H1 (cell line): ENCODE data around the gene DCAF8. TPM values are rescaled to one million over a fixed set of nuclear protein-coding genes. Genes with fewer than 3 reads are reported as not detected.

ENCODE experiments used
- CTCF ChIA-PET: fragments of 300-600 bp; sonication (Branson Sonifier 250); formaldehyde crosslinking; loops from one replicate; lab custom pipeline; 2021; ENCODE audit not compliant: partially characterized antibody; lab: Charles Lee
- POLR2A ChIA-PET: fragments of 300-600 bp; sonication (Branson Sonifier 250); formaldehyde crosslinking; loops from one replicate; lab custom pipeline; 2021; ENCODE audit warnings: inconsistent platforms; ENCODE audit not compliant: partially characterized antibody; lab: Charles Lee
- DNase-seq, 2 experiments: peaks; one replicate each; pipeline versions ENCODE4 v3.0.0 to v3.0.0-alpha.2; 2010 to 2022; ENCODE audit warnings: low spot score in 2 of 2, low read depth in 1 of 2, mixed read lengths in 1 of 2
- FAIRE-seq: peaks from 2 replicates; lab custom pipeline; 2011; peaks lifted over from hg19 to GRCh38; lab: Jason Lieb, UNC
- H2AFZ ChIP-seq: 2 replicates; pipeline ENCODE4 v1.8.1; 2012; ENCODE audit warnings: low read length, inconsistent platforms
- H2AK5ac ChIP-seq: 2 replicates; pipeline ENCODE4 v1.6.1; 2013; ENCODE audit warnings: low read depth, low read length
- H2BK120ac ChIP-seq: replicated peaks from 2 replicates; pipeline ENCODE3; 2013; ENCODE audit warnings: low read depth, low read length, inconsistent platforms
- H2BK12ac ChIP-seq: 2 replicates; pipeline ENCODE4 v1.6.1; 2013; ENCODE audit warnings: low read depth, low read length
- H2BK15ac ChIP-seq: 2 replicates; pipeline ENCODE4 v1.6.1; 2013; ENCODE audit warnings: low read length
- H2BK20ac ChIP-seq: 2 replicates; pipeline ENCODE4 v1.6.1; 2013; ENCODE audit warnings: low read length
- H2BK5ac ChIP-seq: 2 replicates; pipeline ENCODE4 v1.6.1; 2013; ENCODE audit warnings: low read depth, low read length
- H3K14ac ChIP-seq: 2 replicates; pipeline ENCODE4 v1.6.1; 2013; ENCODE audit warnings: inconsistent platforms; ENCODE audit not compliant: insufficient read length
- H3K18ac ChIP-seq: 2 replicates; pipeline ENCODE4 v1.6.1; 2013; ENCODE audit warnings: low read length; ENCODE audit errors: extremely low read depth
- H3K23ac ChIP-seq: 2 replicates; pipeline ENCODE4 v1.6.1; 2013; ENCODE audit warnings: inconsistent platforms; ENCODE audit not compliant: insufficient read length
- H3K23me2 ChIP-seq: 2 replicates; pipeline ENCODE4 v1.6.1; 2013; ENCODE audit warnings: low read depth, low read length
- H3K27ac ChIP-seq: 2 replicates; pipeline ENCODE4 v1.6.1; 2011; ENCODE audit warnings: low read depth, low read length, inconsistent platforms
- H3K27me3 ChIP-seq, 4 experiments: replicated peaks in 1 of 4; 1 replicate in 1 of 4; 2 replicates in 3 of 4; pipeline versions ENCODE4 v1.6.1 to v1.8.1; 2011 to 2013; ENCODE audit warnings: low read length in 3 of 4, mild to moderate bottlenecking in 3 of 4, inconsistent platforms in 2 of 4, mixed read lengths in 2 of 4, moderate library complexity in 1 of 4; ENCODE audit not compliant: control insufficient read depth in 3 of 4, insufficient read depth in 3 of 4; ENCODE audit errors: extremely low read depth in 1 of 4
- H3K36me3 ChIP-seq, 4 experiments: 2 replicates each; pipeline versions ENCODE4 v1.6.1 to v1.8.1; 2011 to 2013; ENCODE audit warnings: mild to moderate bottlenecking in 4 of 4, low read length in 3 of 4, moderate library complexity in 2 of 4, control low read depth in 1 of 4, inconsistent platforms in 1 of 4; ENCODE audit not compliant: insufficient read depth in 4 of 4, control insufficient read depth in 2 of 4
- H3K4ac ChIP-seq: replicated peaks from 2 replicates; pipeline ENCODE3; 2013; ENCODE audit warnings: low read length, low read depth, mixed read lengths, inconsistent platforms; ENCODE audit not compliant: insufficient read length
- H3K4me1 ChIP-seq, 4 experiments: replicated peaks in 1 of 4; 1 replicate in 1 of 4; 2 replicates in 3 of 4; pipeline versions ENCODE4 v1.6.1 to v1.8.1; 2011 to 2013; ENCODE audit warnings: low read length in 3 of 4, inconsistent platforms in 2 of 4, mixed read lengths in 1 of 4; ENCODE audit not compliant: insufficient read depth in 4 of 4, control insufficient read depth in 3 of 4
- H3K4me2 ChIP-seq, 2 experiments: 2 replicates each; pipeline versions ENCODE4 v1.6.1 to v1.8.1; 2011 to 2013; ENCODE audit warnings: low read depth in 2 of 2, low read length in 2 of 2, control low read depth in 1 of 2, inconsistent platforms in 1 of 2, mild to moderate bottlenecking in 1 of 2; ENCODE audit not compliant: insufficient read depth in 1 of 2
- H3K4me3 ChIP-seq, 4 experiments: fragments of 200-600, 300-600 bp in 1 of 4; sonication (generic), shearing (Covaris generic), sonication (Bioruptor Twin) in 1 of 4; 2 replicates each; pipeline versions ENCODE4 v1.5.1 to v1.8.1; 2011 to 2016; ENCODE audit warnings: low read length in 4 of 4, low read depth in 3 of 4, control low read depth in 2 of 4, inconsistent platforms in 2 of 4, mild to moderate bottlenecking in 2 of 4, mixed read lengths in 1 of 4, moderate library complexity in 1 of 4; ENCODE audit not compliant: insufficient read depth in 2 of 4; ENCODE audit errors: extremely low read depth in 1 of 4
- H3K56ac ChIP-seq: replicated peaks from 2 replicates; pipeline ENCODE3; 2013; ENCODE audit warnings: low read depth, mild to moderate bottlenecking, mixed read lengths, low read length, inconsistent platforms; ENCODE audit not compliant: insufficient read length
- H3K79me1 ChIP-seq: 2 replicates; pipeline ENCODE4 v1.6.1; 2013; ENCODE audit warnings: low read depth, low read length, control low read depth
- H3K79me2 ChIP-seq, 2 experiments: 2 replicates each; pipeline versions ENCODE4 v1.6.1 to v1.8.1; 2012 to 2013; ENCODE audit warnings: low read length in 2 of 2, mild to moderate bottlenecking in 2 of 2, inconsistent platforms in 1 of 2; ENCODE audit not compliant: insufficient read depth in 2 of 2, control insufficient read depth in 1 of 2
- H3K9ac ChIP-seq, 4 experiments: replicated peaks in 1 of 4; 1 replicate in 1 of 4; 2 replicates in 3 of 4; pipeline versions ENCODE4 v1.6.1 to v1.8.1; 2011 to 2013; ENCODE audit warnings: low read depth in 3 of 4, low read length in 3 of 4, control low read depth in 2 of 4, mild to moderate bottlenecking in 2 of 4, moderate library complexity in 2 of 4, inconsistent platforms in 1 of 4; ENCODE audit errors: extremely low read depth in 1 of 4
- H3K9me3 ChIP-seq, 2 experiments: 2 replicates each; pipeline versions ENCODE4 v1.6.1 to v1.8.1; 2012 to 2013; ENCODE audit warnings: mild to moderate bottlenecking in 2 of 2, moderate library complexity in 2 of 2, control low read depth in 1 of 2, inconsistent platforms in 1 of 2, low read depth in 1 of 2, low read length in 1 of 2, mixed read lengths in 1 of 2; ENCODE audit not compliant: insufficient read depth in 2 of 2
- H4K20me1 ChIP-seq, 2 experiments: replicated peaks in 1 of 2; 2 replicates each; pipeline versions ENCODE3 to v1.8.1; 2011 to 2013; ENCODE audit warnings: inconsistent platforms in 2 of 2, low read length in 2 of 2, mild to moderate bottlenecking in 1 of 2; ENCODE audit not compliant: insufficient read depth in 2 of 2, control insufficient read depth in 1 of 2
- H4K5ac ChIP-seq: 2 replicates; pipeline ENCODE4 v1.6.1; 2013; ENCODE audit warnings: low read length, low read depth, mixed read lengths, inconsistent platforms; ENCODE audit not compliant: insufficient read length
- H4K8ac ChIP-seq: 2 replicates; pipeline ENCODE4 v1.8.0; 2013; ENCODE audit warnings: mild to moderate bottlenecking, moderate library complexity, low read length, inconsistent platforms; ENCODE audit not compliant: insufficient read depth; ENCODE audit errors: extremely low read depth
- H4K91ac ChIP-seq: replicated peaks from 2 replicates; pipeline ENCODE3; 2013; ENCODE audit warnings: low read length, mixed read lengths, inconsistent platforms; ENCODE audit not compliant: insufficient read length
- CBX5 ChIP-seq: fragments of 300-800, 300-1000 bp; sonication (generic); IDR thresholded peaks from 2 replicates; pipeline ENCODE4 v1.7.1; 2016; ENCODE audit warnings: antibody characterized with exemption, low read length, low read depth
- CREB1 ChIP-seq: IDR thresholded peaks from 2 replicates; pipeline ENCODE4 v1.6.1; 2012; ENCODE audit warnings: inconsistent platforms
- EGR1 ChIP-seq: IDR thresholded peaks from 2 replicates; pipeline ENCODE4 v1.6.1; 2011; ENCODE audit warnings: low read depth, low read length, borderline replicate concordance
- GTF2F1 ChIP-seq: IDR thresholded peaks from 2 replicates; pipeline ENCODE4 v1.6.1; 2012; ENCODE audit warnings: low read depth, low read length, improper control_type of control experiment, borderline replicate concordance
- JUN ChIP-seq: IDR thresholded peaks from 2 replicates; pipeline ENCODE4 v1.6.1; 2011; ENCODE audit warnings: low read depth, mild to moderate bottlenecking, improper control_type of control experiment, low read length
- JUND ChIP-seq: IDR thresholded peaks from 2 replicates; pipeline ENCODE4 v1.6.1; 2011; ENCODE audit warnings: mild to moderate bottlenecking, improper control_type of control experiment, low read length
- KDM1A ChIP-seq: fragments of 200-600, 300-600 bp; sonication (generic); IDR thresholded peaks from 2 replicates; pipeline ENCODE4 v1.7.1; 2016; ENCODE audit warnings: mild to moderate bottlenecking, low read length, borderline replicate concordance
- KDM4A ChIP-seq: IDR thresholded peaks from one replicate; pipeline ENCODE4 v1.7.1; 2012; ENCODE audit warnings: low read depth, mild to moderate bottlenecking, moderate library complexity, low read length, inconsistent platforms; ENCODE audit not compliant: severe bottlenecking
- POLR2AphosphoS5 ChIP-seq: IDR thresholded peaks from 2 replicates; pipeline ENCODE4 v1.6.1; 2011; ENCODE audit warnings: low read depth, low read length
- SIRT6 ChIP-seq: IDR thresholded peaks from one replicate; pipeline ENCODE4 v1.7.1; 2012; ENCODE audit warnings: low read length, inconsistent platforms
- WGBS, 2 experiments: shearing (Covaris generic) in 1 of 2; methylation state at CpG; one replicate each; pipeline versions ENCODE4 v1.1.6 to v1.1.7; 2013 to 2015; ENCODE audit warnings: low lambda C conversion rate in 2 of 2, mixed read lengths in 2 of 2, inconsistent platforms in 1 of 2, low coverage in 1 of 2, missing lambda C conversion rate in 1 of 2; ENCODE audit not compliant: insufficient replicate concordance in 2 of 2, insufficient coverage in 1 of 2, insufficient read length in 1 of 2; ENCODE audit errors: extremely low coverage in 1 of 2, missing lambda C conversion rate in 1 of 2; 5-methylcytosine and 5-hydroxymethylcytosine counted together
- polyA plus RNA-seq, 7 experiments: library from polyadenylated mRNA; depleted of rRNA in 3 of 7; stranded (reverse) in 5 of 7; unstranded in 2 of 7; fragments of >200 nt in 5 of 7; fragments of 200-250 nt in 2 of 7; gene quantifications; 1 replicate in 5 of 7; 2 replicates in 1 of 7; 4 replicates in 1 of 7; pipeline versions ENCODE4 v1.2.1 to v1.2.3, GENCODE V29; 2011 to 2013; ENCODE audit warnings: missing spikeins in 2 of 7, mixed read lengths in 2 of 7
- total RNA-seq: library from RNA; stranded (reverse); fragmentation: NEBNext Ultra II Directional; extraction: Animal tissue kit (Norgen Biotek cat#: 25700); gene quantifications from 2 replicates; pipeline ENCODE4 v1.2.1, GENCODE V29; 2021

DCAF8 gene
- total and polyA plus RNA-seq, 2 of the 8 experiments (the other 6 are each of a cell fraction or from before 2014, with no cell fraction given), result 68.2 to 110 TPM

DNA sequence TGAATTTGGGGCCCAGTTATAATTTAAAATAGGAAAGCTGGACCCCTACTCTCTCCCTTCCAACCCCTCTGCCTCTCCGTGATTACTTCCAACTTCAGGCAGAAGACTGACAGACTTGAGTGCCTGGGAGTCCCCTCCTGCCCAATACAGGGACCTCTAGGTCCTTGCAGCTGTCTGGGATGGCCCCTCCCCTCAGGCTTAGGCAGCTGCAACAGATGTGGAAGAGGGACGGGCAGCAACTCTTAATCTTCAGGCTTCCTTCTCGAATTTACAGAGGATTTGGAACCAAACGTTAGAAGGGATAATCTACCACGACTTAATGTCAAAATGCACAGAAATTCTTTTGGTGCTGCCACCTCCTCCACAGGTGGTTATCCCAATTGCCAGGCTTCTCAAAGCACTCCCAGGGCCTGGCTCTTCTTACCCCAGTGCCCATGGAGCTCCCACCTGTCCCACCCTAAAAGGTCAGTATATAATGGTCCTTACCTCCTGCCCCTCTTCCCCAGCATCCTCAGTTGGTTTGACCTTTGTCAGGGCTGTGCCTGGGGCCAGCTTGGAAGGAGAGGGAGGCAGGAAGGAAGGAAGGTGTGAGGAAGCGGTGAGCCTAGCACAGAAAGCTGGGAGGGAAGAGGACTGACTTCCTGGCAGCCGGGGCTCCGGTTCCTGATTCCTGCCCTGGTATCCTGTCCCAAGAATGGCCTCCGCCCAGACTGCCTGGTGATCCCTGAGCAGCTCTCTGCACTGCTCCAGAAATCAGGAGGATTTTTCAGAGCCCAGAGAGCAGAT is 54.4 kb downstream of the DCAF8 start:
- Histone ChIP-seq H2AK5ac (no peak overlapping the region), H3K79me2 (peaks cover 8% of the 10 kb centered on the region in 2 experiments; a peak in 2 of 4 replicates), H3K14ac (no peak overlapping the region), H3K23ac (no peak overlapping the region), H3K56ac (no peak overlapping the region), H3K4me3 (no peak overlapping the region), H3K9ac (no peak overlapping the region), H4K8ac (no peak overlapping the region), H3K27ac (no peak overlapping the region), H3K27me3 (no peaks in the 10 kb centered on the region), H3K79me1 (peaks cover 11% of the 10 kb centered on the region), H3K4me1 (peaks cover 17 to 41% (median 22%) of the 10 kb centered on the region in 4 experiments), H3K23me2 (peaks cover 9% of the 10 kb centered on the region), H2BK20ac (no peak overlapping the region), H3K4me2 (no peak overlapping the region; a peak in 1 of 4 replicates), H2BK120ac (no peak overlapping the region), H2BK5ac (no peak overlapping the region), H2BK15ac (no peak overlapping the region), H3K18ac (no peak overlapping the region), H2AFZ (no peak overlapping the region), H4K5ac (no peak overlapping the region), H4K91ac (no peak overlapping the region), H3K9me3 (no peaks in the 10 kb centered on the region), H4K20me1 (peaks cover 2 to 21% of the 10 kb centered on the region in 2 experiments), H3K4ac (no peak overlapping the region), H3K36me3 (peaks cover 4 to 16% (median 11%) of the 10 kb centered on the region in 4 experiments; a peak in 7 of 8 replicates)
- no peak for DNase-seq
- POLR2A ChIA-PET, result interaction anchor here (0.8 to 11.3 kb wide), 18 partner anchors 8 to 123 kb away, joined by 3 to 107 read pairs (median 4); partner anchors contain the start of gene CASQ1
- CTCF ChIA-PET, result interaction anchor here (0.7 to 20.4 kb wide), 18 partner anchors 8 to 165 kb away, joined by 3 to 257 read pairs (median 4); partner anchors contain the start of genes ATP1A2 and CASQ1
- 87% methylated on average over 9 of the region's 9 CpGs; no CpG with 5 or more reads in 1 of the 2 experiments for WGBS, 2 experiments
- no peak for TF ChIP-seq SIRT6
- TF ChIP-seq KDM1A, result no peak
- no peak for TF ChIP-seq EGR1
- TF ChIP-seq POLR2AphosphoS5, result no peak
- no peak for TF ChIP-seq JUN
- TF ChIP-seq GTF2F1, result no peak
- TF ChIP-seq KDM4A, result no peak
- TF ChIP-seq CBX5, result no peak
- TF ChIP-seq JUND, result no peak
- TF ChIP-seq CREB1, result no peak
- TF ChIP-seq, all 59 proteins: peak for 0
- no peak for FAIRE-seq
- H2BK12ac ChIP-seq, result no peak overlapping the region
